GM18951 (cell line): ENCODE measurements around the gene CD163.

Experiments used
- POLR2A ChIP-seq: IDR thresholded peaks from 4 replicates; pipeline ENCODE4 v1.6.1; 2011; ENCODE audit warnings: mild to moderate bottlenecking; ENCODE audit not compliant: insufficient read length, insufficient read depth; ENCODE audit errors: extremely low read depth
- in situ Hi-C: fragments of 300-500 bp; cut with MboI; formaldehyde crosslinking; loops from one replicate; pipeline ENCODE4 v1.12.0; 2022; ENCODE audit warnings: low sequenced_read_pairs, mixed read lengths, inconsistent platforms; ENCODE audit not compliant: unreplicated experiment

Gene CD163

GRCh38 chr12:7486512-7486911, 17.1 kb downstream of the CD163 start:
- no peak for TF ChIP-seq POLR2A
- in situ Hi-C loops, result no loop called here

GRCh38 chr12:7485095-7485494, 18.5 kb downstream of the CD163 start:
- no peak for TF ChIP-seq POLR2A
- in situ Hi-C loops, result no loop called here

- no peak for TF ChIP-seq POLR2A
- in situ Hi-C loops, result no loop called here
Measured at GRCh38 chr12:7483343-7483742, 20.2 kb downstream of the CD163 start.

- TF ChIP-seq POLR2A, result no peak
- in situ Hi-C loops, result no loop called here
Measured at GRCh38 chr12:7479771-7480170, 23.8 kb downstream of the CD163 start.

- no peak for TF ChIP-seq POLR2A
- in situ Hi-C loops, result no loop called here
Measured at GRCh38 chr12:7472060-7472459, 31.5 kb downstream of the CD163 start.

GRCh38 chr12:7460375-7461259, 43.0 kb downstream of the CD163 start:
- in situ Hi-C loops, result loop anchor here (10.0 kb wide), 1 partner anchor 236 kb away; no protein-coding TSS in a partner anchor
- no peak for TF ChIP-seq POLR2A

GRCh38 chr12:7459973-7460372, 43.6 kb downstream of the CD163 start:
- in situ Hi-C loops, result loop anchor here (10.0 kb wide), 1 partner anchor 235 kb away; no protein-coding TSS in a partner anchor
- no peak for TF ChIP-seq POLR2A

GRCh38 chr12:7451756-7452155, 51.8 kb downstream of the CD163 start:
- TF ChIP-seq POLR2A, result no peak
- in situ Hi-C loops, result no loop called here

GRCh38 chr12:7450667-7451066, 52.9 kb downstream of the CD163 start:
- in situ Hi-C loops, result no loop called here
- TF ChIP-seq POLR2A, result no peak

- in situ Hi-C loops, result no loop called here
- no peak for TF ChIP-seq POLR2A
Measured at GRCh38 chr12:7448099-7448498, 55.5 kb downstream of the CD163 start.

- in situ Hi-C loops, result no loop called here
Measured at GRCh38 chr12:7444537-7444936, 59.0 kb downstream of the CD163 start.

GRCh38 chr12:7444076-7444475, 59.5 kb downstream of the CD163 start, which contains the start of gene CD163L1:
Gene CD163L1 (minus strand): TSS chr12:7444153. CDS start chr12:7444127, 26 bp downstream.
- in situ Hi-C loops, result no loop called here
- TF ChIP-seq POLR2A, result no peak

More at GRCh38 chr12:7444537-7444936, 59.0 kb downstream of the CD163 start:
- no peak for TF ChIP-seq POLR2A

GRCh38 chr12:7441216-7441615, 62.4 kb downstream of the CD163 start:
- in situ Hi-C loops, result no loop called here
- TF ChIP-seq POLR2A, result no peak
